GM19468 (cell line): ENCODE results near the gene UBQLN3.

Source experiments
- ATAC-seq: cut with Tn5 transposase; IDR thresholded peaks from one replicate; pipeline ENCODE4 v1.9.1; 2021; ENCODE audit warnings: mild to moderate bottlenecking, moderate library complexity, moderate number of reproducible peaks; ENCODE audit not compliant: unreplicated experiment; ENCODE audit errors: extremely low read depth

The UBQLN3 gene

GRCh38 chr11:5509803-5510202, at the start of gene UBQLN3:
Gene UBQLN3, minus strand, starts transcription at chr11:5509957. Its CDS starts 399 bp downstream, at chr11:5509558.
- no peak for ATAC-seq

- no peak for ATAC-seq
These were observed 48.0 kb upstream of the UBQLN3 start for GRCh38 chr11:5557751-5558150.

GRCh38 chr11:5556596-5557188, 46.9 kb upstream of the UBQLN3 start:
- no peak for ATAC-seq

- no peak for ATAC-seq
These were observed 43.6 kb upstream of the UBQLN3 start for GRCh38 chr11:5553343-5553742.

GRCh38 chr11:5550440-5551095, 40.8 kb upstream of the UBQLN3 start:
- ATAC-seq, result peak; percentile 20

GRCh38 chr11:5548440-5548839, 38.7 kb upstream of the UBQLN3 start, which contains the start of gene OR52H1:
Gene OR52H1, minus strand, starts transcription at chr11:5548540. Its CDS starts 3,035 bp downstream, at chr11:5545505.
- ATAC-seq, result no peak

- ATAC-seq, result peak; percentile 69
These were observed 38.2 kb upstream of the UBQLN3 start for GRCh38 chr11:5547982-5548381.

- no peak for ATAC-seq
These were observed 36.7 kb upstream of the UBQLN3 start for GRCh38 chr11:5546457-5546856.

GRCh38 chr11:5541427-5541826, 31.7 kb upstream of the UBQLN3 start:
- no peak for ATAC-seq

GRCh38 chr11:5536482-5536881, 26.7 kb upstream of the UBQLN3 start:
- ATAC-seq, result no peak

- ATAC-seq, result no peak
These were observed 24.3 kb upstream of the UBQLN3 start for GRCh38 chr11:5534046-5534445.

GRCh38 chr11:5531053-5531831, 21.5 kb upstream of the UBQLN3 start:
- ATAC-seq, result no peak

- no peak for ATAC-seq
These were observed 18.7 kb upstream of the UBQLN3 start for GRCh38 chr11:5528495-5528894.

- no peak for ATAC-seq
These were observed 18.0 kb upstream of the UBQLN3 start for GRCh38 chr11:5527716-5528115.

GRCh38 chr11:5524756-5525155, 15.0 kb upstream of the UBQLN3 start:
- ATAC-seq, result no peak

GRCh38 chr11:5522308-5522707, 12.6 kb upstream of the UBQLN3 start:
- no peak for ATAC-seq

GRCh38 chr11:5521540-5521939, 11.8 kb upstream of the UBQLN3 start:
- ATAC-seq, result no peak

GRCh38 chr11:5516599-5516998, 6.8 kb upstream of the UBQLN3 start, which contains the start of gene UBQLNL:
Gene UBQLNL, minus strand, starts transcription at chr11:5516699. Its CDS starts 258 bp downstream, at chr11:5516441.
- ATAC-seq, result no peak

- no peak for ATAC-seq
These were observed 5.1 kb upstream of the UBQLN3 start for GRCh38 chr11:5514841-5515240.

- no peak for ATAC-seq
These were observed 1.2 kb downstream of the UBQLN3 start for GRCh38 chr11:5508605-5509004.

- no peak for ATAC-seq
These were observed 1.8 kb downstream of the UBQLN3 start for GRCh38 chr11:5507933-5508305.
